Psoas muscle (tissue), 8 donors: ENCODE results near the gene DUSP16. TPM values are rescaled to one million over a fixed set of nuclear protein-coding genes. Genes with fewer than 3 reads are reported as not detected.

Experiments
- ATAC-seq, 4 donors: fragments of 200-7000 bp; cut with Tn5 transposase; one replicate each; pipeline ENCODE4 v1.9.1; 2020; ENCODE audit warnings: moderate library complexity in 3 of 4, mild to moderate bottlenecking in 2 of 4
- DNase-seq, 2 donors: peaks; one replicate each; pipeline ENCODE4 v3.0.0-alpha.2; 2020
- H3K27ac ChIP-seq: fragments of 200-600 bp; one replicate; pipeline ENCODE4 v1.8.0; 2022
- H3K27me3 ChIP-seq, 3 donors: fragments of 200-600 bp in 1 of 3; one replicate each; pipeline versions ENCODE4 v1.6.1 to v1.8.0; 2013 to 2022; ENCODE audit warnings: low read length in 2 of 3, mild to moderate bottlenecking in 2 of 3, moderate library complexity in 1 of 3; ENCODE audit not compliant: insufficient read depth in 3 of 3
- H3K36me3 ChIP-seq, 2 donors: fragments of 200-600 bp in 1 of 2; one replicate each; pipeline versions ENCODE4 v1.6.1 to v1.8.0; 2013 to 2022; ENCODE audit warnings: low read depth in 1 of 2, mild to moderate bottlenecking in 1 of 2, moderate library complexity in 1 of 2; ENCODE audit not compliant: insufficient read depth in 1 of 2
- H3K4me1 ChIP-seq: fragments of 200-600 bp; one replicate; pipeline ENCODE4 v1.8.0; 2022
- H3K4me3 ChIP-seq: fragments of 200-600 bp; one replicate; pipeline ENCODE4 v1.8.0; 2022; ENCODE audit warnings: mild to moderate bottlenecking
- H3K9me3 ChIP-seq: fragments of 200-600 bp; one replicate; pipeline ENCODE4 v1.8.0; 2022
- CTCF ChIP-seq: fragments of 200-600 bp; IDR thresholded peaks from one replicate; pipeline ENCODE4 v1.8.0; 2022; ENCODE audit warnings: antibody characterized with exemption
- WGBS, 3 donors: extraction: QIAGEN DNeasy Blood & Tissue Kit; methylation state at CpG; one replicate each; pipeline versions ENCODE4 v1.1.6 to v1.1.7; 2013; 5-methylcytosine and 5-hydroxymethylcytosine counted together
- intact Hi-C, 2 donors: fragments of 100-400 bp; cut with DNase I; formaldehyde crosslinking; loops; one replicate each; pipeline versions ENCODE4 v1.11.0 to v1.14.2; 2022
- polyA plus RNA-seq, 3 donors: library from polyadenylated mRNA; stranded (reverse); fragments of 200-250 nt; gene quantifications; one replicate each; pipeline ENCODE4 v1.2.3, GENCODE V29; 2013
- total RNA-seq, 4 donors: library from RNA; stranded (reverse); fragmentation: NEBNext Ultra II Directional in 2 of 4; extraction: Animal tissue kit (Norgen Biotek cat#: 25700) in 2 of 4; gene quantifications; one replicate each; pipeline versions ENCODE4 v1.2.1 to v1.2.4, GENCODE V29; 2021 to 2023
- donor health status: healthy with polysubstance abuse.
- donor health status: DM: no; HTN: no; CAD: no; lungs with moderate emphysema.
- donor health status: Bipolar disorder and iron deficiency.
- donor health status: healthy.
- donor health status: DM: yes; HTN: yes; CAD: no.
- donor health status: DM: no; HTN: no; CAD: no.
- donor health status: DM: no; HTN: no; CAD: no.
- donor health status: DM: yes; HTN: yes; CAD: no.

Gene DUSP16
- total and polyA plus RNA-seq, 7 donors, result 3.3 to 23.8 (median 14.2) TPM

GRCh38 chr12:12521888-12522287 is 40.8 kb downstream of the DUSP16 start:
- peaks cover 0 to 15% of the 10 kb centered on the region in 2 donors for H3K36me3 ChIP-seq
- intact Hi-C loops, result loop anchor here in 1 of 2 donors (5.0 kb wide), 1 partner anchor 40 kb away; the partner anchor contains the start of gene DUSP16

GRCh38 chr12:12521044-12521485 is 41.6 kb downstream of the DUSP16 start:
- WGBS, 3 donors, result 67 to 81% (median 78%) methylated on average over 8 of the region's 8 CpGs
- H3K36me3 ChIP-seq, result peaks cover 0 to 15% of the 10 kb centered on the region in 2 donors
- intact Hi-C loops, result loop anchor here in 1 of 2 donors (5.0 kb wide), 1 partner anchor 41 kb away; the partner anchor contains the start of gene DUSP16
- peak overlapping the region; percentile 24 for H3K4me3 ChIP-seq
- peaks cover 62% of the 10 kb centered on the region for H3K4me1 ChIP-seq
- no peaks in the 10 kb centered on the region for H3K9me3 ChIP-seq
- no peak for TF ChIP-seq CTCF
- no peaks in the 10 kb centered on the region for H3K27me3 ChIP-seq
- H3K27ac ChIP-seq, result peak overlapping the region; percentile 64
- ATAC-seq (no peak), DNase-seq (no peak)

More at GRCh38 chr12:12521888-12522287, 40.8 kb downstream of the DUSP16 start:
- H3K4me1 ChIP-seq, result peaks cover 62% of the 10 kb centered on the region
- no peaks in the 10 kb centered on the region for H3K9me3 ChIP-seq
- ATAC-seq, result no peak
- 83 to 89% (median 87%) methylated on average over 6 of the region's 6 CpGs for WGBS, 3 donors
- DNase-seq, result no peak
- no peak for TF ChIP-seq CTCF
- no peak overlapping the region for H3K4me3 ChIP-seq
- peak overlapping the region; percentile 64 for H3K27ac ChIP-seq
- no peaks in the 10 kb centered on the region for H3K27me3 ChIP-seq

GRCh38 chr12:12520273-12520672 is 42.4 kb downstream of the DUSP16 start:
- Histone ChIP-seq H3K27ac (peak overlapping the region; percentile 64), H3K9me3 (no peaks in the 10 kb centered on the region), H3K36me3 (peaks cover 0 to 15% of the 10 kb centered on the region in 2 donors), H3K4me3 (peak overlapping the region; percentile 24), H3K27me3 (no peaks in the 10 kb centered on the region), H3K4me1 (peaks cover 62% of the 10 kb centered on the region)
- no peak for TF ChIP-seq CTCF
- ATAC-seq (no peak), DNase-seq (no peak)
- intact Hi-C loops, result loop anchor here in 1 of 2 donors (5.0 kb wide), 1 partner anchor 42 kb away; the partner anchor contains the start of gene DUSP16

- 49 to 57% (median 53%) methylated on average over 4 of the region's 4 CpGs for WGBS, 3 donors
- Histone ChIP-seq H3K27me3 (no peaks in the 10 kb centered on the region), H3K27ac (peak overlapping the region; percentile 64), H3K4me1 (peaks cover 61% of the 10 kb centered on the region), H3K4me3 (peak overlapping the region; percentile 24), H3K9me3 (no peaks in the 10 kb centered on the region), H3K36me3 (peaks cover 0 to 15% of the 10 kb centered on the region in 2 donors)
- no peak for TF ChIP-seq CTCF
- ATAC-seq, result peak; percentile 20 to 55 (median 50)
- intact Hi-C loops, result no loop called here
- DNase-seq, result no peak
These were observed 43.2 kb downstream of the DUSP16 start for GRCh38 chr12:12519354-12519998.
